Measurements from ENCODE around the gene SGMS1. TPM values are rescaled to one million over a fixed set of nuclear protein-coding genes. Genes with fewer than 3 reads are reported as not detected.

Gene SGMS1
- total and polyA plus RNA-seq, 7 donors, result 3.5 to 81.3 (median 55.7) TPM

DNA sequence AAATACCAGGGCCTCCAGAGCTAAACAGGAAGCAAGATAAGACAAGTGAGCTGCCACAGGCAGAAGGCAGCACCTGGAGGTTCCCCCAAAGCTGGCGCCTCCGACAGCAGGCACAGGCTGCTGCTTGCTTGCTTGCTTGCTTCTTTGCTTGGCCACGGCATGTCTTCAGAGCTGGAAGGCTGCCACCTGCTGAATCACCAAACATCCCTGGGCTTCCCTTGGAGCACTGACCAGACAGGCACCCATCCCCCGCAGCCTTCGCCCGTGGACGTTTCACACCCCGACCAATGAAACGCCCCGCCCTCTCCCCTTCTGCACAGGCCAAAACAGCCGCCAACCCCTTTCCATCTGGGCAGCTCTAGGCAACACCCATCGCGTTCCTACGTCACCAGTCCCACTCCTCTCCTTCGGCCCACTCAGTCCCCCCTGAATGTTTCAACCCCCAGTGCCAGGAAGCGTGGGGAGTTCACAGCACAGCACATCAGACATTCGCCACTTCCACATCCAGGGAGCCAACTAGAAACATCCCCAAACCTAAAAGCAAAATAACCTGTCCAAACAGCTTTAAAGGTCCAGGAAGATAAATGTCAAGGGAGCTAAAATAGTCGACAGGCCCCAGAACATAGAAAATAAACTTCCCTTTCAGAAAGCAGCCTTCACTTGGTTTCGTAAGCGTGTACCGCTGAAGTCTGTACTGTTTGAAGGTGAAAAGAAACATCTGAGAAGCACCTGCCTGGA lies 1.6 kb downstream of the SGMS1 start:
- H3K4me1 ChIP-seq, result peaks cover 3 to 46% (median 40%) of the 10 kb centered on the region in 4 donors
- intact Hi-C loops (cut with DNase I), result loop anchor here (2.0 kb wide), 2 partner anchors 17 to 65 kb away; no protein-coding TSS in a partner anchor
- H3K27me3 ChIP-seq, result no peaks in the 10 kb centered on the region
- DNase-seq, result peak; percentile 99
- peak overlapping the region; percentile 69 to 98 (median 85) for H3K4me3 ChIP-seq
- 1% methylated on average over 21 of the region's 21 CpGs for WGBS, 2 donors
- peak overlapping the region; percentile 97 to 99 (median 99) for H3K27ac ChIP-seq
- no peaks in the 10 kb centered on the region for H3K36me3 ChIP-seq
- H3K9me3 ChIP-seq, result no peaks in the 10 kb centered on the region
- peak; percentile 63 to 84 (median 75) for TF ChIP-seq POLR2AphosphoS5 (IDR thresholded peaks at IDR 0.05)
- TF ChIP-seq EP300 (IDR thresholded peaks at IDR 0.05), result peak in 1 of 4 donors; percentile 48
- TF ChIP-seq POLR2A (IDR thresholded peaks at IDR 0.05), result peak in 1 of 2 donors; percentile 53
- TF ChIP-seq, protein P1, sequence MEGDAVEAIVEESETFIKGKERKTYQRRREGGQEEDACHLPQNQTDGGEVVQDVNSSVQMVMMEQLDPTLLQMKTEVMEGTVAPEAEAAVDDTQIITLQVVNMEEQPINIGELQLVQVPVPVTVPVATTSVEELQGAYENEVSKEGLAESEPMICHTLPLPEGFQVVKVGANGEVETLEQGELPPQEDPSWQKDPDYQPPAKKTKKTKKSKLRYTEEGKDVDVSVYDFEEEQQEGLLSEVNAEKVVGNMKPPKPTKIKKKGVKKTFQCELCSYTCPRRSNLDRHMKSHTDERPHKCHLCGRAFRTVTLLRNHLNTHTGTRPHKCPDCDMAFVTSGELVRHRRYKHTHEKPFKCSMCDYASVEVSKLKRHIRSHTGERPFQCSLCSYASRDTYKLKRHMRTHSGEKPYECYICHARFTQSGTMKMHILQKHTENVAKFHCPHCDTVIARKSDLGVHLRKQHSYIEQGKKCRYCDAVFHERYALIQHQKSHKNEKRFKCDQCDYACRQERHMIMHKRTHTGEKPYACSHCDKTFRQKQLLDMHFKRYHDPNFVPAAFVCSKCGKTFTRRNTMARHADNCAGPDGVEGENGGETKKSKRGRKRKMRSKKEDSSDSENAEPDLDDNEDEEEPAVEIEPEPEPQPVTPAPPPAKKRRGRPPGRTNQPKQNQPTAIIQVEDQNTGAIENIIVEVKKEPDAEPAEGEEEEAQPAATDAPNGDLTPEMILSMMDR (IDR thresholded peaks at IDR 0.05), result no peak

DNA sequence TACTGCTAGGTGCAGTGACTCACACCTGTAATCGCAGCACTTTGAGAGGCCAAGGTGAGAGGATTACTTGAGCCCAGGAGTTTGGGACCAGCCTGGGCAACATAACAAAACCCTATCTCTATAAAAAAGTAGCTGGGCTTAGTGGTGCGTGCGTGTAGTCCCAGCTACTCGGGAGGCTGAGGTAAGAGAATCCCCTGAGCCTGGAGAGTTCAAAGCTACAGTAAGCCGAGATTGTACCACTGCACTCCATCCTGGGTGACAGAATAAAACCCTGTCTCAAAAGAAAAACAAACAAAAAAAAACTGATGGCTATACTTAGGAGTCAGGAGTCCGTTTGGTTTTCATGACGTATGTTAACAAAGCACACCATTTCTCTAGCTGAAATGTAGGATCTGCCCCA lies 2.9 kb downstream of the SGMS1 start:
- DNase-seq, result no peak
- Histone ChIP-seq H3K4me3 (no peak overlapping the region), H3K36me3 (no peaks in the 10 kb centered on the region), H3K4me1 (peaks cover 3 to 40% (median 37%) of the 10 kb centered on the region in 4 donors), H3K27me3 (no peaks in the 10 kb centered on the region), H3K27ac (peak overlapping the region; percentile 97 to 99 (median 99)), H3K9me3 (no peaks in the 10 kb centered on the region)
- WGBS, 2 donors, result 87 to 91% methylated on average over 7 of the region's 7 CpGs
- TF ChIP-seq POLR2AphosphoS5 (IDR thresholded peaks at IDR 0.05) (no peak), EP300 (IDR thresholded peaks at IDR 0.05) (no peak), POLR2A (IDR thresholded peaks at IDR 0.05) (no peak)
- TF ChIP-seq, protein P1 (IDR thresholded peaks at IDR 0.05), result no peak
- intact Hi-C loops (cut with DNase I), result no loop called here

DNA sequence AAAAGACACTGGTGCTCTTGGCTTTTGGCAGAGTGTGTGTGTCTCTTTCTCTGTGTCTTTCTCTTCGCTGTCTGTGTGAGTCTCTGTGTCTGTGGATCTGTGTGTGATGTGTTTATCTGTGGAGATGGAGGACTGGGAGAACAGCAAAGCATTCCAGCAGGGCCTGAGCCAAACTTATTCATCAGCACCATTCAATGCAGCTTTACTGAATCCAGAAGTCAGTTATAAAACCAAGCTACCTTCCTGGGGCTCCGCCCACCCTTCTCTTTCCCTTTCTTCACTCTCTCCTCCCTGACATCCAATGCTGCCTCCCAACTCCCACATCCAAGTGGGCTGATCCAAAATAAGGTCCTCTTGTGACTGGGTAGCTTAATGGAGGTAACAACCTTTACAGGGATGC lies 3.9 kb downstream of the SGMS1 start:
- no peak overlapping the region for H3K4me3 ChIP-seq
- peak overlapping the region; percentile 4 to 99 (median 98) for H3K27ac ChIP-seq
- 91 to 98% methylated on average over 2 of the region's 2 CpGs for WGBS, 2 donors
- intact Hi-C loops (cut with DNase I), result no loop called here
- no peaks in the 10 kb centered on the region for H3K27me3 ChIP-seq
- no peaks in the 10 kb centered on the region for H3K9me3 ChIP-seq
- TF ChIP-seq POLR2AphosphoS5 (IDR thresholded peaks at IDR 0.05) (no peak), POLR2A (IDR thresholded peaks at IDR 0.05) (no peak), EP300 (IDR thresholded peaks at IDR 0.05) (no peak)
- TF ChIP-seq, protein P1 (IDR thresholded peaks at IDR 0.05), result no peak
- H3K4me1 ChIP-seq, result peaks cover 3 to 36% (median 32%) of the 10 kb centered on the region in 4 donors
- no peaks in the 10 kb centered on the region for H3K36me3 ChIP-seq
- DNase-seq, result no peak

DNA sequence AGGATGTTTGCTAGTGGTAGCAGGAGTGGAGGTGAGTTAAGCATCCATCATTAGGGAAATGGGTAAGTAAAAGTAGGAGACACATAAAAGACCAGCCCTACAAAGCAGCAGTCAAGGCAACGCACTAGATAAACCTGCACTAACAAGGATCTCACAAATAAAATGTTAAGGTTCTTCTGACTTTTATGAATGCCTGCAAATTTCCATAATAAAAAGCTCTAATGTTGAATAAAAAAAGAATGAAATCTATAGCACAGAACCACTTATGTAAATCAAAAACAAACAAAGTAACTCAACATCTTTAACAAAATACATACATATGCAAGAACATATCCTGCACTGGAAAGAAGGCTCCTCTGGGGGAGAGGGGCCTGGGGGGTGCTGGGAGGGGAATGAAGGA lies 4.6 kb downstream of the SGMS1 start:
- no peak for DNase-seq
- Histone ChIP-seq H3K27ac (peak overlapping the region in 3 of 4 donors; percentile 4 to 99 (median 97)), H3K27me3 (no peaks in the 10 kb centered on the region), H3K4me1 (peaks cover 0 to 41% (median 36%) of the 10 kb centered on the region in 4 donors), H3K36me3 (no peaks in the 10 kb centered on the region), H3K9me3 (no peaks in the 10 kb centered on the region), H3K4me3 (no peak overlapping the region)
- 91% methylated on average over 1 of the region's 1 CpG for WGBS, 2 donors
- TF ChIP-seq POLR2AphosphoS5 (IDR thresholded peaks at IDR 0.05), result no peak
- no peak for TF ChIP-seq EP300 (IDR thresholded peaks at IDR 0.05)
- TF ChIP-seq, protein P1 (IDR thresholded peaks at IDR 0.05), result no peak
- TF ChIP-seq POLR2A (IDR thresholded peaks at IDR 0.05), result no peak
- intact Hi-C loops (cut with DNase I), result no loop called here
